Upper lobe of left lung (tissue), 4 donors: ENCODE data around the gene HEATR9.

Experiments used
- EP300 ChIP-seq, 4 donors: sonication (generic); formaldehyde crosslinking; IDR thresholded peaks; one replicate each; pipeline ENCODE4 v1.5.1; 2017; ENCODE audit warnings: antibody characterized with exemption in 4 of 4, control low read depth in 2 of 4
- POLR2A ChIP-seq, 4 donors: fragments of 450-650 bp; IDR thresholded peaks; one replicate each; pipeline ENCODE4 v1.5.1; 2016 to 2017; ENCODE audit warnings: antibody characterized with exemption in 4 of 4, mild to moderate bottlenecking in 2 of 4
- POLR2AphosphoS5 ChIP-seq, 2 donors: sonication (generic); formaldehyde crosslinking; IDR thresholded peaks; one replicate each; pipeline ENCODE4 v1.5.1; 2017; ENCODE audit warnings: antibody characterized with exemption in 2 of 2
- TF ChIP-seq, protein P1 (sequence below), 6 experiments: fragments of 450-650 bp in 4 of 6; fragments of 200-600 bp in 2 of 6; sonication (generic) in 2 of 6; IDR thresholded peaks; one replicate each; pipeline ENCODE4 v1.5.1; 2016 to 2019; ENCODE audit warnings: antibody characterized with exemption in 6 of 6

DNA sequence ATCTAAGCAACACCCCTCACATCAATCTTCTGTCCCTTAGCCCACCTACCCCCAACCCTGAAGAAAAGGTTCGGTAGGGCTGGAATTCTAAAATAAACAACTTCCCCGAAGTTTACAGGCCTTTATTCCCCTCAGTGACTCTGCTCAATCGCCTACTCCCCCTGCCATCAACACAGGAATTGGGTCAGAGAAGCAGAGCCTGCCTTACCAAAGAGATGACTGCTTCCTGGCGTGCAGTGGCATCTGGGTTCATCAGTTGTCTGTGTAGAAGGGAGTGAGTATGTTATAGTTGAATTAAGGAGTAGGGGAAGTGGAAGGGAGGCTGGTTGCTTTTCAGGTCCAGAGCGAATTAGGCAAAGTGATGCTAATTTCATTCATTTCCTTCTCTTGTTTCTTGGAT is 12.7 kb downstream of the HEATR9 start:
- TF ChIP-seq, protein P1, sequence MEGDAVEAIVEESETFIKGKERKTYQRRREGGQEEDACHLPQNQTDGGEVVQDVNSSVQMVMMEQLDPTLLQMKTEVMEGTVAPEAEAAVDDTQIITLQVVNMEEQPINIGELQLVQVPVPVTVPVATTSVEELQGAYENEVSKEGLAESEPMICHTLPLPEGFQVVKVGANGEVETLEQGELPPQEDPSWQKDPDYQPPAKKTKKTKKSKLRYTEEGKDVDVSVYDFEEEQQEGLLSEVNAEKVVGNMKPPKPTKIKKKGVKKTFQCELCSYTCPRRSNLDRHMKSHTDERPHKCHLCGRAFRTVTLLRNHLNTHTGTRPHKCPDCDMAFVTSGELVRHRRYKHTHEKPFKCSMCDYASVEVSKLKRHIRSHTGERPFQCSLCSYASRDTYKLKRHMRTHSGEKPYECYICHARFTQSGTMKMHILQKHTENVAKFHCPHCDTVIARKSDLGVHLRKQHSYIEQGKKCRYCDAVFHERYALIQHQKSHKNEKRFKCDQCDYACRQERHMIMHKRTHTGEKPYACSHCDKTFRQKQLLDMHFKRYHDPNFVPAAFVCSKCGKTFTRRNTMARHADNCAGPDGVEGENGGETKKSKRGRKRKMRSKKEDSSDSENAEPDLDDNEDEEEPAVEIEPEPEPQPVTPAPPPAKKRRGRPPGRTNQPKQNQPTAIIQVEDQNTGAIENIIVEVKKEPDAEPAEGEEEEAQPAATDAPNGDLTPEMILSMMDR (IDR thresholded peaks at IDR 0.05), result no peak
- TF ChIP-seq POLR2AphosphoS5 (IDR thresholded peaks at IDR 0.05) (no peak), EP300 (IDR thresholded peaks at IDR 0.05) (no peak), POLR2A (IDR thresholded peaks at IDR 0.05) (no peak)
